ENCODE data around the gene NPLOC4.

Gene NPLOC4

DNA sequence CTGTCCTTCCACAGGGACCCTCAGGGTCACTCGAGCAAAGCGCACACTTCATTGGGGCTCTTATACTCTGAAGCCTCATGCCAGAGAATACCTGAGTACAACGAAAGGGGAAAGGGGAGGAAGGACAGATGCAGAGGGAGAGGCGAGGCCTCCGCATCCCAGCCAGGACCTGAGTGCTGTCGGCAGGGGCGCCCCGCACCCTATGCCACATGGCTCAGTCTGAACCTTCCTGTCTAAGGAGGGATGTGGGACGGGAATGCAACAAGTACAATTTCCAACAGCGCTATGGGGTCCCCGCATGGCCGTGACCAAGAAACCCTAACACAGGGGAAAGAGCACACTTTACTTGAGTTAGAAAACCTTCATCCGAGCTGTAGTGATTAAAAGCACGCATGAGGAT is 44.9 kb downstream of the NPLOC4 start (continued):
- TF ChIP-seq ZNF354C (tag by site-specific recombination; IDR thresholded peaks at IDR 0.05; ENCODE audit: borderline replicate concordance, low read depth) (no peak), KLF9 (tag by site-specific recombination; IDR thresholded peaks at IDR 0.05; ENCODE audit: low read depth) (no peak), ZNF707 (tag by site-specific recombination; IDR thresholded peaks at IDR 0.05) (no peak), ZNF2 (tag by site-specific recombination; IDR thresholded peaks at IDR 0.05) (no peak), ZNF175 (tag by site-specific recombination; IDR thresholded peaks at IDR 0.05) (no peak), ZNF654 (tag by site-specific recombination; IDR thresholded peaks at IDR 0.05; ENCODE audit: low read depth) (no peak)
- TF ChIP-seq, protein P1, sequence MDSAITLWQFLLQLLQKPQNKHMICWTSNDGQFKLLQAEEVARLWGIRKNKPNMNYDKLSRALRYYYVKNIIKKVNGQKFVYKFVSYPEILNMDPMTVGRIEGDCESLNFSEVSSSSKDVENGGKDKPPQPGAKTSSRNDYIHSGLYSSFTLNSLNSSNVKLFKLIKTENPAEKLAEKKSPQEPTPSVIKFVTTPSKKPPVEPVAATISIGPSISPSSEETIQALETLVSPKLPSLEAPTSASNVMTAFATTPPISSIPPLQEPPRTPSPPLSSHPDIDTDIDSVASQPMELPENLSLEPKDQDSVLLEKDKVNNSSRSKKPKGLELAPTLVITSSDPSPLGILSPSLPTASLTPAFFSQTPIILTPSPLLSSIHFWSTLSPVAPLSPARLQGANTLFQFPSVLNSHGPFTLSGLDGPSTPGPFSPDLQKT (IDR thresholded peaks at IDR 0.05; ENCODE audit: borderline replicate concordance, low read depth, low read length): no peak
- TF ChIP-seq, protein P2, sequence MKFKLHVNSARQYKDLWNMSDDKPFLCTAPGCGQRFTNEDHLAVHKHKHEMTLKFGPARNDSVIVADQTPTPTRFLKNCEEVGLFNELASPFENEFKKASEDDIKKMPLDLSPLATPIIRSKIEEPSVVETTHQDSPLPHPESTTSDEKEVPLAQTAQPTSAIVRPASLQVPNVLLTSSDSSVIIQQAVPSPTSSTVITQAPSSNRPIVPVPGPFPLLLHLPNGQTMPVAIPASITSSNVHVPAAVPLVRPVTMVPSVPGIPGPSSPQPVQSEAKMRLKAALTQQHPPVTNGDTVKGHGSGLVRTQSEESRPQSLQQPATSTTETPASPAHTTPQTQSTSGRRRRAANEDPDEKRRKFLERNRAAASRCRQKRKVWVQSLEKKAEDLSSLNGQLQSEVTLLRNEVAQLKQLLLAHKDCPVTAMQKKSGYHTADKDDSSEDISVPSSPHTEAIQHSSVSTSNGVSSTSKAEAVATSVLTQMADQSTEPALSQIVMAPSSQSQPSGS (tag by site-specific recombination; IDR thresholded peaks at IDR 0.05; ENCODE audit: low read depth): no peak

DNA sequence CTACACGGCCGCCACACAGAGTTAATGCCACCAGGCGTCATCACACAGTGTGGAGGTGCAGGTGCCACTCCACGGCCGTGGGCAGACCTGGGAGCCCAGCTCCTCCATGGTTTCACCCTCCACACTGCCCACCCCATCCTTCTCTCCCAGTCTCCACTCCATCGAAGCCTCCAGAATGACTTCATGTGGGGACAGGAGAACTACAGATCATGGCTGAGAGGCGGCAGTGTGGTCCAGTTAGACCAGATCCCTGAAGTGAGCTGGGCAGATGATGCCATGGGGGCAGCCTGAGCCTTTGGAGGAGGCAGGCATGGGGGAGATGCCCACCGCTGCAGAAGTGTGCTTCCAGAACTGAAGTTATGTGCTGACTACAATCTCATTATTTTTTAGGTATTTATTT is 46.8 kb downstream of the NPLOC4 start:
- ChIA-PET CTCF (interaction anchor here (3.5 kb wide), 1 partner anchor 11 kb away, joined by 19 read pairs; no protein-coding TSS in a partner anchor), POLR2A (no interaction called here)
- Histone ChIP-seq H3K4me1 (ENCODE audit: control insufficient read depth, insufficient read depth, low read length) (peaks cover under 1% of the 10 kb centered on the region; the same call in 1 of the 2 replicates), H3K27ac (ENCODE audit: extremely low read depth, low read depth, low read length) (no peak overlapping the region), H3K36me3 (ENCODE audit: control insufficient read depth in 2 of 2, insufficient read depth in 1 of 2, low read length in 2 of 2) (peaks cover 85 to 92% of the 10 kb centered on the region in 2 experiments), H3K4me3 (ENCODE audit: low read depth, low read length) (no peak overlapping the region), H3K9me3 (ENCODE audit: control insufficient read depth, insufficient read depth, low read depth, low read length) (no peaks in the 10 kb centered on the region)
- TF ChIP-seq EGR2 (tag by site-specific recombination; IDR thresholded peaks at IDR 0.05; ENCODE audit: low read depth) (peak; percentile 28; the same call in 1 of the 2 replicates), ZNF2 (tag by site-specific recombination; IDR thresholded peaks at IDR 0.05) (no peak), ZNF10 (tag by site-specific recombination; IDR thresholded peaks at IDR 0.05) (no peak), ZNF544 (tag by site-specific recombination; IDR thresholded peaks at IDR 0.05) (no peak), ZNF112 (tag by site-specific recombination; IDR thresholded peaks at IDR 0.05) (no peak), ZSCAN23 (tag by site-specific recombination; IDR thresholded peaks at IDR 0.05) (no peak)

DNA sequence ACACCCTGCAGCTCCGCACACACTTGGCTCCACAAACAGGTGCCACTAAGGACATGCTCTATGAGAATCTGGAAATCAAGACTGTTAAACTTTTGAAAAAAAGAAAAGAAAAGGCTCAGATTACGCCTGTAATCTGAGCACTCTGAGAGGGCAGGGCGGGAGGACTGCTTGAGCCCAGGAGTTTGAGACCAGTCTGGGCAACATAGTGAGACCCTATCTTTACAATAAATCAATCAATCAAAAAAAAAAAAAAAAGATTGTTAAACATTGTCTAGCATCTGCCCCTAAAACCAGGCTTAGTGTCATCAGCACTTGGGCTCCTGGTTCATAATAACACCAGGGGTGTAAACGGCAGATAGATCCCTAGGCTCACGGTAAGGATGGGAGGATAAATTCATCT is 47.3 kb downstream of the NPLOC4 start:
- no peak overlapping the region for H3K4me3 ChIP-seq (ENCODE audit: low read depth, low read length)
- ChIA-PET POLR2A (no interaction called here), CTCF (interaction anchor here (0.6 to 1.8 kb wide), 3 partner anchors 11 to 326 kb away, joined by 3 to 14 read pairs (median 4); no protein-coding TSS in a partner anchor)
- H3K27ac ChIP-seq (ENCODE audit: extremely low read depth, low read depth, low read length): no peak overlapping the region
- H3K36me3 ChIP-seq (ENCODE audit: control insufficient read depth in 2 of 2, insufficient read depth in 1 of 2, low read length in 2 of 2): peaks cover 84 to 92% of the 10 kb centered on the region in 2 experiments
- H3K9me3 ChIP-seq (ENCODE audit: control insufficient read depth, insufficient read depth, low read depth, low read length): no peaks in the 10 kb centered on the region
- TF ChIP-seq ZNF624 (tag by site-specific recombination; IDR thresholded peaks at IDR 0.05): no peak
- no peak for TF ChIP-seq ZNF19 (tag by site-specific recombination; IDR thresholded peaks at IDR 0.05; ENCODE audit: low read depth)
- TF ChIP-seq ZNF777 (tag by site-specific recombination; IDR thresholded peaks at IDR 0.05; ENCODE audit: borderline replicate concordance): no peak
- no peak for TF ChIP-seq ZNF530 (tag by site-specific recombination; IDR thresholded peaks at IDR 0.05; ENCODE audit: low read depth)
- no peak for TF ChIP-seq YY1 (tag by site-specific recombination; IDR thresholded peaks at IDR 0.05)
- peak; percentile 80 for TF ChIP-seq ZNF121 (tag by site-specific recombination; IDR thresholded peaks at IDR 0.05)
- TF ChIP-seq ZSCAN16 (tag by site-specific recombination; IDR thresholded peaks at IDR 0.05): peak; percentile 90
- H3K4me1 ChIP-seq (ENCODE audit: control insufficient read depth, insufficient read depth, low read length): peaks cover 5% of the 10 kb centered on the region

All from HEK293 (cell line).